ENCODE results near the gene ZNF273.

GRCh38 chr7:64884913-64885370 lies 18.1 kb upstream of the ZNF273 start:
- TF ChIP-seq CTCF (optimal IDR thresholded peaks at IDR 0.05 in 1 of 3, IDR thresholded peaks at IDR 0.05 in 1 of 3, conservative IDR thresholded peaks at IDR 0.05 in 1 of 3; ENCODE audit: extremely low read depth in 1 of 3, insufficient read depth in 2 of 3, low read length in 3 of 3) (no peak), EZH2 (IDR thresholded peaks at IDR 0.05; ENCODE audit: low read length) (no peak)
